ENCODE results near the gene ROBO1.

The ROBO1 gene

DNA sequence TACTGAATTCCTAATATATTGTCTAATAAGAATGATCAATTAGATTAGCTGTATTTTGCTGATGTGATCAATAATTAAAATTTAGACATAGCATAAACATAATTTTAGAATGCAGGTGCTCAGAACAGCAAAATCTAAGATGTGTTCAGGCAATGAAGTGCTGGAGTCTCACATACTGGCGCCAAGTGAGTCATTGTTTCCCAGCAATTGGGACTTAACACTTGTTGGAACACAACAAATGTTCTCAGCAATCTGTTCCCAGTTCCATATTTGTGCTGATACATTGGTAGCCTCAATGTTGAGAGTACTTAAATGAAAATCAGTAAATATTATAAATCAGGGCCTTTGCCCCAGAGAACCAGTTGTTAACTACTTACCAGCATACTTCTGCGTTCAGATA is 619.0 kb downstream of the ROBO1 start:
- DNase-seq = no peak

DNA sequence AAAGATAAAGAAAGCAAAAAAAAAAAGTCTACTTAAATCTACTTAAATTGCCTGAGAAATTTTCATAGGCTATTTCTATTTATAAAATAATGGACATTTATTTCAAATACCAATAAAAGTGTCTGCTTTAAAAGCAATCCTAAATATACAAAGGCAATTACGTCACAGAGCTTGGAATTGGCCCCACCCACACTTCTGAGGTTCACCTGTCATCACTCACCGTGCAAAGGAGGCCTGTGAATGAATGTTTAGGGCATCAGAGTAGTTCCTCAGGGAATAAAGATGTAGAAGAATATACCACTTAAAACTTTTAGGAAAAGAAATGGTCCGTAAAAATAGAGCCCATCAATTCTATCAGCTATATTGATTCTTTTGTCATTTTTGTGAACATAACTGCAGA is 621.8 kb downstream of the ROBO1 start:
- DNase-seq = no peak

DNA sequence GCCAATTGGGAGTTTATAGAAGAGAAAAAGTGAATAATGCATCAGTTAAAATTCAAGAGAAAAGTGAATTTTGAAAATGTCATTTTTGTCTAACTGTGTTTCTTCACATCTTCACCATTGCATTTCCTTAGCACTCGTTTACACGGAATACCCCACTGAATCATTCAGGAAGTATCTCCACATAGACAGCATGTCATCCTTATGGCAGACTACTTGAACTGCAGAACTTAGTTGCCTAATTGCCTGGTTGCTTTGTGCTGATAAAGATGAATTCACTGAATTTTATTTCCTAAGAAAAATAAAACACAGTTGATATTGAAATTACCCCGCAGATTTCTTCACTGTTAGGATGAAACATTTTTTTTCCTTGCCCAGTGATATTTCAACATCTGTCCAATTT is 627.1 kb downstream of the ROBO1 start:
- no peak for DNase-seq

DNA sequence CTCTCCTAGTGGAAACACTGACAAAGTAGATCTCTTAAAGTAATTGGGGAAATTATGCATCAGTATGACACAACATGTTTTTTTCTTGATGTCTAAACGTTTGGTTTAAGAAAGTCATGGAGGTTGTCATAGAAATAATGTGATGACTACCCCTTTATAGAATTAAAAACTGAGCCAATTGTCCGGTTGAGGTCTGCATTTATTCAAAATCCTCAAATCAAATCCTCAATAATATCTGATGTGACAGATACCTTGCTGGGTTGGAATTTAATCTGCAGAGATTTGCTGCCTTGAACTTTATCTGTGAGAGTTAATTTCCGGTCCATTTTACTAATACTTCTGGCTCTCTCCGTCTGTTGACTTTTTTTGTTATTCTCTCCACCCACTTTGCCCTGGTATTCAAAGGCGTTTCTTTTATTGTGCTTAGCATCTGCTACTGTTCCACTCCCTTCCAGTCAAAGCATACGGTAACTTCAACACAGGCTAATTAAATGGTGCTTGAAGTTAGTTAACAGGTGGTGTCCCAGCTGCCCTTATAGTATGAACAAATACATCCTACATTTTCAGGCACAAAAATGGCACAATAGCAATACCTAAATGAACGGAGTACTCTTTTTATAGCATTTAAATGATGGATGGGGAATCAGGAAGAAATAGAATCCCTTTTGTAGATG is 628.3 kb downstream of the ROBO1 start:
- no peak for DNase-seq

DNA sequence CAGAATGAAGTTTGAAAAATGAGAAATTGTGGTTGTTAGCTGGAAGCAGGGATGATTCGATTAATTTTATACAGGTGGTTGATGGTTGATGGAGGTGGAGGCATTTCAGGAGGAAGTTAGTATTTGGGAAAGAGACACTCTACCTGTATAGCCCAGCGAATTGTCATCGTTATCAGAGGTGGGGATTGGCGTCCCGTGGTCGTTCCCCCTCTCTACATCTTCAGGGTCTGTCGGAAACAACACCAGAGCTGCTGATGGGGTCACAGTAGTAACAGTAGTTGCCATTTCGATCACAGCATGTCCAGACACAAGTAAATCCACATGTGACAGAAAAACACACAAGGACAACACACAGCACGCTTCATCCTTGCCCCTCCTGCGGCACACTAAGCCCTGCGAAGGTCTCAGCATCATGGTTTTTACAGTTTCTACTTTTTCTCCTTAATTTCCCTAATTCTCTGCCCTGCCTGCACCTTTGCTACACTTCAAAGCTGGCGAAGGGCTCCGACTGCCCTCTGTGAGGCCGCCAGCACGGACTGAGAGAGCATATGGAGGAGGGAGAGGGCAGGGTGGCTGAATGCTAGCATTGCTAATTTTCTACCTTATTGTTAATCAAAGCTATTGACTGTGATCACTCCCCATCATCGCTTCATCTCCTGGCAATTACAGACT is 642.3 kb downstream of the ROBO1 start:
- no peak for DNase-seq

DNA sequence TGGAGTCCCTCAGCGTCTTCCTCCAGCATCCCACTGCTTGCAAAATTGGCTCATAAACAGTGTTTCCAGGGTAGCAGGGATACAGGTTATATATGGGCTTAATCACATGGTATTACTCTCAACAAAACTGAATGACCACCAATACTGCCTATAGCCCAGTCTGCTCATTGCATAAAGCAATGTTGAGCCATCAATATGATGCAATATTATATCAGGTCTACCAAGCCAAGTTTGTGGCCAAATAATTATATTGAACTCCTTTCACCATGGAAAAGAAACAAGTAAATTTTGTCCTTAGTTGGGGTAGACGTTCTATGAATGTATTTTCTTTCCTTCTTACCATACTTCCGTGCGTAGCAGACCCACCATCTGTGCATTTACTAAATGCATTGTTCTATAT is 652.3 kb downstream of the ROBO1 start:
- DNase-seq = no peak

DNA sequence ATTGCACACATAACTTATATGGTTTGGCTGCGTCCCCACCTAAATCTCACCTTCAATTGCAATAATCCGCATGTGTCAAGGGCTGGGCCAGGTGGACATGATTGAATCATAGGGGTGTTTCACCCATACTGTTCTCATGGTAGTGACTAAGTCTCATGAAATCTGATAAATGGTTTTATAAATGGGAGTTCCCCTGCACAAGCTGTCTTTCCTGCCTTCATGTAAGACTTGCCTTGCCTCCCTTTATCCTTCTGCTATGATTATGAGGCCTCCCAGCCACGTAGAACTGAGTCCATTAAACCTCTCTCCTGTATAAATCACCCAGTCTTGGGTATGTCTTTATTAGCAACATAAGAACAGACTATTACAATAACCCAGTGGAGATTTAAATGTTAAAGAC is 653.9 kb downstream of the ROBO1 start:
- no peak for DNase-seq

DNA sequence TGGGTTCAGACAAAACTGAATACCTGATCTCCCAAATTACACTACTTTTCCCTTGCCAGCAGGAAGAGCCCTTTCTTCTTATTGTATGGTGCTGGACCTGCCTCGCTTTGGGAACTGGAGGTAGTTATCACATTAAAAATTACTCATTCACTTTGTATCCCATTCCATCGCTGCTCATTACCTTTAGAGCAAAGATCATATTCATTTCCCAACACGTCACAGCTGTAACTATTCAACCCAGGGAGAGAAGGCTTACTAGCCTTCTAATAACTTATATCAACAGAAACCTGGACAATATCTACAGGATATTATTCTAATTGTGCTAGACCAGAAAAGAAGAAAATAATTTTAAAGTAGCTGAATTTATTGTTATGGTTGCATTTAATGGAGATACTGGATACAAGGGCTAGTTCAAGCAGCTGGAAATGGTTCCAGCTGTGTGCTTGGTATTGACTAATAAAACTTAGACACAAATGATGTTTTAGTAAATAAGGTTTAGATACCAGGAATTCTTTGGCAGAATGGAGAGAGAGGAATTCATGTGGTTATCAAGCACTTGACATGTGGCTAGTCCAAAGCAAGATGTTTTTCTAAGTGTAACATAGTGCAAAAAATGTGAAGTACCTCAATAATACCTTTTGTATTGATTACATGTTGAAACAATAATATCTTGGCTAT is 656.3 kb downstream of the ROBO1 start:
- DNase-seq = no peak

DNA sequence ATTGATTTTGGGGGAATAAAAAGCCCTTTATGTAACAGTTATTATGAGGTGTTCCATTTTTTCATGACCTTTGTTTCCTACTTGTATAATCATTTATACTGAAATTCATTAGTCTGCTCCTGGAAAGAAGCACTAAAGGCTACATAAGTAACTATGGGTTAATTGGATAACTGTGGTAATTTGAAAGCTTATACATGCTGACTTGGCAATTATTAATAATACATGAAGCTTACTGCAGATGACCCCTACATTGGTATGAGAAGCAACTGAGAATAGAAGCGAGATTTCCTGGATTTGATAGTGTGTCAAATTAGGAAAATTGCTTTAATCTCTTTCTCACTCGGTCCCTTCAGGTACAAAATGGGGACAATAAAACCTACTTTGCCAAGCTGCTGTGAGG is 658.0 kb downstream of the ROBO1 start:
- no peak for DNase-seq

DNA sequence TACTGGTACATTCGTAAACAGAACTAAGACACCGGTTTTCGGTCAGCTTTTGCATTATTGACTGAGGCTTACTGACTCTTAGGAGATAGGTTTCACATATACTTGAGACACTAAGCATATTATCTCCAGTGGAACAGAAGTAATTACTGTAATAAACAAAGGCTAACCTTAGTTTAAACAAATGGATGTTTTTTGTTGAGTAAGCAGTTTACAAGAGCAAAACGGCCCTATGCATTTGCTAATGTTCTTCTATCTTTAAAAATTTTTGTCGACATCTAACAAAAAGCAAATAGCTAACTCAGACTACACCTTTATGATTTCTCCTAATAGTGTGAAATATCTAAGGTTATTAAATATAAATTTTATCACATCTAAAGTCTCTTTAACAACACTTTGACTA is 664.5 kb downstream of the ROBO1 start:
- DNase-seq = no peak

DNA sequence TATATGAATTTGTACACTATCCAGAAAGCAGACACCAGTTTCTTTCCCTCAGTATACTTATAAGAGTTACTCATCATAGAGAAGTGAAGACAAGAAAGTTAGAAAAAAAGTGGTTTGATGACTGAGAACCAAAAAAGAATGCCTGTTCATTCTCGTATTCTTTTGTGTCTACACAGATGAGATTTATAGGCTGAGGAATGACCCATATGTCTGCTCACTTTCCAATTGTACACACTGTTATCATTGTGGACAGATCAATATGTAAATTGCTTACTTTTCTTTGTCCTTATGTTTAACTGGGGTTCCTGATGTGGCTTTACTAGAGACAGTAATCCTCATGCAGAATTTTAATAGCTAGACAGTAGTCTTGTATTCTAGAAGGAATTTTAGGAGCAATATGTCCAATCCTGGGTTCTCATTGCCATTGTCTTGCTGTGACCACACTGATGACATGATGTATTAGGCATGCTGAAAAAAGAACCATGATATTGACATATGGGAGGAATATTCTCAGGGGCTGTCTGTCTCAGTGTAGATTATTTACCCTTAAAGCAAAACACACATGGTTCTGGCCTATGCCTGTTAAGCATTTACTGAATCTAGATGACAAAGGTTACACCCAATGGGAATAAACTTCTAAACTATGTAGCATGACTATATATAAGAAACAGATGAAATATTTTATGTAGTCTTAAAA is 669.7 kb downstream of the ROBO1 start:
- DNase-seq = no peak

DNA sequence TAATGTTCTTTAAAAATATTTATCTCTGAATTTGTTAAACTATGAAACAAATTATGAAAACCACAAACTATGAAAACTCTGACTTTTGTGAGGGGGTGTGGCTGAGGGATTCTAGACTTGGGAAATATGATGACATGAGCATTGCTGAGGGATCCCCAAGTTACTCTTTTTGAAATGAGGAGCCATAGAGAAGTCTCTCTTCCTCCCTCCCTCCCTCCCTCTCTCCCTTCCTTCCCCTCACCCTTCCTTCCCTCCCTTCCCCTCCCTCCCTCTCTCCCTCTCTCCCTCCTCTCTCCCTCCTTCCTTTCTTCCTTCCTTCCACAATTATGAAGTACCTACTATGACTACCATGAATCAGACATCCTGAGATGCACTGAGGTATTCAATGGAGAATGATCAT is 673.1 kb downstream of the ROBO1 start:
- no peak for DNase-seq

DNA sequence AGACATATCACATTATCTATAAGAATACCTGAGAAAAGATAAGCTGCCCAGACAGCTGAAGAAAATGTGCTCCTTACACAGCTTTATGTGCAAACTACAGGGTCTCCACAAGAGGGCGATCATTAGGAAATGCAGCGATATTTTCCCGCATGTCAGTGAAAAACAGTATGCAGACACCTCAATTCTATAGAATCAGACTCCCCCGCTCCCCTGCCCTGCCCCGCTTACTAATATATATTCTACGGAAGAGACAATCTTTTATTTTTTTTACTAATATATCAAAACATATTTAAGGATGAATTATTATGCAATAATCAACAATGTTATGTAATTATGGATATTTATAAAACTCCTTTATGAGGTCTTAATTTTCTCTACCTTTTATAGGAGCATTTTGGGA is 681.3 kb downstream of the ROBO1 start:
- DNase-seq = peak in 1 of 2 donors; percentile 1

DNA sequence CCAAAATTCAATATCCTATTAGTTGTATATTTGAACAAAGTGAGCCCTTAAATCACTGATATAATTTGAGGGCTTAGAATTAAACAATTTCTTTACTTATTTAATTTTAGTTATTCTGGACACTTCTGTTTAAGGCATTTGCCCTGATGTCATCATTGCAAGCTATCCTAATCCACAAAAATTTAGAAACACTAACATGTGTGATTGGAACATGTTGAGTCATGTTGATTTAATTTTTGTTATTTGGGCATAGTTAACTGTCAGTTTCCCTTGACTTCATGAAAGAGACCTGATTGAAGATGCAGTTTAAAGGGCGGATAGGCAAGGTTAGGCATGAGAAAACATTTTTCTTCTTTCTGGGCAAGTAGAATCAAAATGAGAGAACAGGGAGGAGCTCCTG is 682.6 kb downstream of the ROBO1 start:
- no peak for DNase-seq

DNA sequence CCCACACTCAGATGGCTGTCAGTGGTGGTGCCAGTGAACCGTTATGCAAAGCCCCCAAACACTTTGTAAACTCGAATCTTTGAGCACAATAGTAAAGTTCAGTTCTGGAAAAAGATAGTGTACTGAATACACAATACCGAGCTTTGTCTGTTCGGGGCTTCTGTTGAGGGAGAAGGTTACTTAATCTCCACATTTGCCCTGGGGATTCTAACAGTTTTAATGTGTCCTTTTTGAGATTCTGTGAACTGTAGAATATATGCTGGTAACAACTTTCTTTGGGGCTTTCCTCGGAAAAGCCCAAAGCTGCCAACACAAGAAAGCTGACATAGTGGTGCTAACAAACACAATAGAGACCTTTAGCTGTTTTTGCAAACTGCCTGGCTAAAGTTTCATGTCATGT is 686.5 kb downstream of the ROBO1 start:
- no peak for DNase-seq

DNA sequence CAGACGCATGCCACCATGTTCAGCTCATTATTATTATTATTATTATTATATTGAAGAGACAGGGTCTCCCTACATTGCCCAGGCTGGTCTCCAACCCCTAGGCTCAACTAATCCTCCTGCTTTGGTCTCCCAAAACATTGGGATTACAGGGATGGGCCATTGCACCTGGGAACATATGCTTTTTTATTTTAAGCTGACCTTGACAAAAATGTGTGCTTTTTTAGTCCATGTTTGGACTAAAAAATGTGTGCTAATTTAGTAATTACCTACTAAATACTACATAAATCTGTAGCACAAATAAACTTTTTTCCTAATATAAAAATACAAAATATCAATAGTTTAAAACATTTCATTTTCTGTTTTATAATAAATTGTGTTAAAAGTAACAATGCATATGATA is 693.2 kb downstream of the ROBO1 start:
- no peak for DNase-seq

DNA sequence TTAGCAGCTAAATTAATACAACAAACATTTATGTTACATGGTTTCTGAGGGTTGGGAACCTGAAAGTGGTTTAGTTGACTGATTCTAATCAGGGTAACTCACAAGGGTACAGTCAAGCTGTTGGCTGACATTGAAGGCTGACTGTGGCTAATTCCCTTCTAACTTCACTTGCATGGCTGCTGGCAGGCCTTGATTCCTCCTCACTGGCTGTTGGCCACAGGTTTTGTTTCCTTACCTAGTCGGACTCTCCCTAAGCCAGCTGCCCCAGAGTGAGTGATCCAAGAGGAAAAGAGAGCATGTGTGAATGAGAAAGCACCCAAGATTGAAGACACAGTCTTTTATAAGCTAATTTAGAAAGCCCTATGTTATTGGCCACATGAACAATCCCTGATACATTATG is 700.1 kb downstream of the ROBO1 start:
- DNase-seq = no peak

DNA sequence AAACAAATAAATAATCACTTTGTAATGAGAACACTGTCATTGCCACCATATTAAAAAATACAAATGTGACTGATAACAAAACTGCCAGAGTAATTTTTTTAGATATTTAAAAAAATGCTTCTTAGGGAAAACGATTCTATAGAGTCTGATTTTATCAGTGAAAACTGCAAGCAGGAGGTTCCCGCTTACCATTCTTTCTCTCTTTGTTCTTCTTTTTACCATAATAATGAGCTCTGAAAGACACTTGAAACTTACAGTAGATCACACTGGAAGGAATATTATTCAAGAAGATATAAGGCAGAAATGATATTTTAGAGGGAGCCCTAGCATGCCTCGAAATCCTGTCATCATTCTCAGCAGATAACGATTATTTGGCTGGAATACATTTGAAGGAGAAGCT is 701.3 kb downstream of the ROBO1 start:
- DNase-seq = no peak

DNA sequence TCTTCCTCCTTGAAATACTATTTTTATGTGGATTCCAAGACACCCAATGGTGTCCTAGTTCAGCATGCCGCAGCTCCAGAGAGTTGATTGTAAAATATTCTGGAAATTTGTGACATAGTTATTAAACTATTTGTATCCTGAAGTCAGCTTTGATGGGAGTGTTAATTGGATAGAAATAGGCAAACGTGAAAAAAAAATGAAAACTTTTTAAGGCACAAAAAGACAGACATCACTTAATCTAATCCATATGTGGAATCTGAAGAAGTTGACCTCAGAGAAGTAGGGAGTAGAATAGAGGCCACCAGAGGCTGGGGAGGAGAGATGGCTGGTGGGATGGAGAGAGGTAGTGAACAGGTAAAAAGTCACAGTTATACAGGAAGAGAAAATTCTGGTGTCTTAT is 704.2 kb downstream of the ROBO1 start:
- no peak for DNase-seq

DNA sequence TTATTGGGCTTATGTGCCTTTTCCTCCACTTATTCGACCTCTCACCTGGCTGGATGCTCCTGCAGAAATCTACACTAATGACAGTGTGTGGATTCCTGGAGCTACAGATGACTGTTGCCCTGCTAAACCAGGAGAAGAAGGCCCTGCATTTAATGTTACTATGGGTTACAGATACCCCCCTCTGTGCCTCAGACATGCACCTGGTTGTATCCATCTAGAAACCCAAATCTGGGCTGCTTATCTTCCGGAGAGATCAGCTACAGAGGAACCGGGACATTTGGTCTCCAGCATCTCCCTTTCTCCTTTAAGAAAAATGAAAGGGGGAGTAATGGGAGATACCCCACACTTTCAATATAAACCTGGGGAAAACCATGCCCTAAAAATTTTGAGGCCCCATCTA is 710.0 kb downstream of the ROBO1 start:
- no peak for DNase-seq

DNA sequence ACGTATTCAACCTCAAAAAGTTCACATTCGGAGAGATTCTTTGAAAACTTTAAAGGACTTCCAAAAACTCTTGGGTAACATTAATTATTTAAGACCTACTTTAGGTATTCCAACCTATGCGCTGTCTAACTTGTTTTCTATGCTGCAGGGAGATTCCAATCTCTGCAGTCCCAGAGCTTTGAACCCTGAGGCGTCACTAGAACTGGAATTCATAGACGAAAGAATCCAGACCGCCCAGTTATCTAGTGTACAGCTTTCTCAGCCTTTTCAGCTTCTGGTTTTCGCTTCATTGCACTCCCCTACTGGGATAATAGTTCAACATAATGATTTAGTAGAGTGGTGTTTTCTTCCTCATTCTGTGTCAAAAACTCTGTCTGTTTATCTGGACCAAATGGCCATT is 711.3 kb downstream of the ROBO1 start:
- no peak for DNase-seq

DNA sequence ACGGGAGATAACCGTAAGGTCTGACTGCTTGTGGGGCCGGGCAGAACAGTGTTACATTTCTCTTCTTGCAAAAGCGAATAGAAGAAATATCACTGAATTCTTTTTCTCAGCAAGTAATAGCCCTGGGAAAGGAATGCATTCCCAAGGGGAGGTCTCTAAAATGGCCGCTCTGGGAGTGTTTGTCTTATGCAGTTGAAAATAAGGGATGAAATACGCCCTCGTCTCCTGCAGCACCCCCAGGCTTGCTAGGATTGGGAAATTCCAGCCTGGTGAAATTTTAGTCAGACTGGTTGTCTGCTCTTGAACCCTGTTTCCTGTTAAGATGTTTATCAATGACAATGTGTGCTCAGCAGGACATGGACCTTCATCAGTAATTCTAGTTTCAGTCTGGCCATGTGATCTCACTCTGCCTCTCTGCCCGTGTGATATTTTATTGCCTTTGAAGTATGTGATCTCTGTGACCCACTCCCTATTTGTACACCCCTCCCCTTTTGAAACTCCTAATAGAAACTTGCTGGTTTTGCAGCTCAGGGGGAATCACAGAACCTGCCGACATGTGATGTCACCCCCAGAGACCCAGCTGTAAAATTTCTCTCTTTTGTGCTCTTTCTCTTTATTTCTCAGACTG is 715.6 kb downstream of the ROBO1 start:
- DNase-seq = no peak

DNA sequence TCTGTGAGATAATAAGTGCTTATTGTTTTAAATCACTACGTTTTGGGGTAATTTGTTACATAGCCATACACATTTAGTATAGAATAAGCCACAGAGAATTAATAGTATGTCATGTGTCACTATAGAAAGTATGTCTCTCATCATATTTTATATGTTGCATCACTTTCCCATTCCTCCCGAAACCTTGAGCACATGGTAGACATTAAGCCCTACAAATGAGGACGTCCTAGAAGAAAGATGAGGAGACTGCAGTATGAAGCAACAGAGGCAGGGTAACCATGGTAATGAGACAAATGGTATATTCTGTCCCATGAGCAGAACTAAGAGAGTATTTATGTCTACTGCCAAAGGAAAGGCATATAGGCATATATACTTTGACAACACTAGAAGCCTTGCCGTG is 720.2 kb downstream of the ROBO1 start:
- no peak for DNase-seq

All from stimulated activated CD4-positive, alpha-beta T cell treated with anti-CD3 and anti-CD28 coated beads, Interleukin-2, amount 100 ng/mL, for 48 hours (primary cell).